H9 (cell line): ENCODE results near the gene UBE2G1. TPM values are rescaled to one million over a fixed set of nuclear protein-coding genes. Genes with fewer than 3 reads are reported as not detected.

Experiments used
- DNase-seq: peaks from one replicate; pipeline ENCODE4 v3.0.0-alpha.2; 2017
- H2AFZ ChIP-seq: one replicate; pipeline ENCODE4 v1.6.1; 2013; ENCODE audit warnings: mild to moderate bottlenecking, low read length, control low read depth, moderate library complexity
- H2AK5ac ChIP-seq: 2 replicates; pipeline ENCODE4 v1.6.1; 2013; ENCODE audit warnings: low read length, control low read depth, mixed read lengths; ENCODE audit not compliant: insufficient read length
- H2BK120ac ChIP-seq: one replicate; pipeline ENCODE4 v1.6.1; 2013; ENCODE audit warnings: low read depth, mild to moderate bottlenecking, low read length, control low read depth, inconsistent platforms; ENCODE audit not compliant: poor library complexity, severe bottlenecking
- H2BK12ac ChIP-seq: 2 replicates; pipeline ENCODE4 v1.6.1; 2013; ENCODE audit warnings: low read length, control low read depth, mixed read lengths, low read depth; ENCODE audit not compliant: insufficient read length
- H2BK15ac ChIP-seq: 2 replicates; pipeline ENCODE4 v1.6.1; 2013; ENCODE audit warnings: low read depth, low read length, control low read depth
- H2BK20ac ChIP-seq: one replicate; pipeline ENCODE4 v1.6.1; 2013; ENCODE audit warnings: low read depth, mild to moderate bottlenecking, low read length, control low read depth, inconsistent platforms; ENCODE audit not compliant: poor library complexity, severe bottlenecking
- H2BK5ac ChIP-seq: 2 replicates; pipeline ENCODE4 v1.6.1; 2013; ENCODE audit warnings: low read length, control low read depth, mixed read lengths; ENCODE audit not compliant: insufficient read length
- H3K14ac ChIP-seq: 2 replicates; pipeline ENCODE4 v1.6.1; 2013; ENCODE audit warnings: low read length, control low read depth; ENCODE audit not compliant: insufficient read depth
- H3K18ac ChIP-seq: 2 replicates; pipeline ENCODE4 v1.6.1; 2013; ENCODE audit warnings: low read depth, mild to moderate bottlenecking, mixed read lengths, low read length, control low read depth; ENCODE audit not compliant: insufficient read length
- H3K23ac ChIP-seq: 2 replicates; pipeline ENCODE4 v1.6.1; 2013; ENCODE audit warnings: low read length, control low read depth, mixed read lengths, low read depth; ENCODE audit not compliant: insufficient read length
- H3K23me2 ChIP-seq: 2 replicates; pipeline ENCODE4 v1.6.1; 2013; ENCODE audit warnings: low read depth, mild to moderate bottlenecking, mixed read lengths, low read length, control low read depth; ENCODE audit not compliant: insufficient read length, poor library complexity, severe bottlenecking
- H3K27ac ChIP-seq: 2 replicates; pipeline ENCODE4 v1.5.1; 2013; ENCODE audit warnings: low read length, control low read depth, mixed read lengths, low read depth; ENCODE audit not compliant: insufficient read length
- H3K27me3 ChIP-seq: 2 replicates; pipeline ENCODE4 v1.6.1; 2013; ENCODE audit warnings: low read length, control low read depth, inconsistent platforms; ENCODE audit not compliant: insufficient read depth
- H3K4ac ChIP-seq: 2 replicates; pipeline ENCODE4 v1.6.1; 2013; ENCODE audit warnings: low read depth, mild to moderate bottlenecking, control low read depth, inconsistent platforms, low read length, moderate library complexity
- H3K4me1 ChIP-seq: 2 replicates; pipeline ENCODE4 v1.6.1; 2013; ENCODE audit warnings: low read length, control low read depth, inconsistent platforms; ENCODE audit not compliant: insufficient read depth
- H3K4me2 ChIP-seq: 2 replicates; pipeline ENCODE4 v1.6.1; 2013; ENCODE audit warnings: low read length, control low read depth, mixed read lengths; ENCODE audit not compliant: insufficient read length, insufficient read depth
- H3K56ac ChIP-seq: 2 replicates; pipeline ENCODE4 v1.6.1; 2013; ENCODE audit warnings: low read depth, mild to moderate bottlenecking, mixed read lengths, low read length, control low read depth; ENCODE audit not compliant: insufficient read length
- H3K79me1 ChIP-seq: 2 replicates; pipeline ENCODE4 v1.6.1; 2013; ENCODE audit warnings: low read depth, mild to moderate bottlenecking, moderate library complexity, low read length, control low read depth, inconsistent platforms; ENCODE audit not compliant: insufficient read depth, poor library complexity, severe bottlenecking
- H3K79me2 ChIP-seq: 2 replicates; pipeline ENCODE4 v1.6.1; 2013; ENCODE audit warnings: low read length, control low read depth, inconsistent platforms; ENCODE audit not compliant: insufficient read depth
- H3K9ac ChIP-seq: 2 replicates; pipeline ENCODE4 v1.6.1; 2013; ENCODE audit warnings: low read length, control low read depth, mixed read lengths; ENCODE audit not compliant: insufficient read length; ENCODE audit errors: extremely low read depth
- H3K9me3 ChIP-seq: one replicate; pipeline ENCODE4 v1.6.1; 2013; ENCODE audit warnings: low read depth, low read length, inconsistent platforms; ENCODE audit not compliant: control insufficient read depth
- H3T11ph ChIP-seq: one replicate; pipeline ENCODE4 v1.6.1; 2013; ENCODE audit warnings: mild to moderate bottlenecking, low read length, control low read depth, inconsistent platforms
- H4K20me1 ChIP-seq: one replicate; pipeline ENCODE4 v1.6.1; 2013; ENCODE audit not compliant: control insufficient read depth, insufficient read length, insufficient read depth
- H4K5ac ChIP-seq: 2 replicates; pipeline ENCODE4 v1.6.1; 2013; ENCODE audit warnings: low read depth, mild to moderate bottlenecking, mixed read lengths, low read length, control low read depth; ENCODE audit not compliant: insufficient read length
- H4K8ac ChIP-seq: replicated peaks from 2 replicates; pipeline ENCODE4 v1.6.1; 2013; ENCODE audit warnings: low read length, control low read depth, mixed read lengths, low read depth; ENCODE audit not compliant: insufficient read length
- H4K91ac ChIP-seq: 2 replicates; pipeline ENCODE4 v1.6.1; 2013; ENCODE audit warnings: low read depth, mild to moderate bottlenecking, moderate library complexity, mixed read lengths, low read length, control low read depth; ENCODE audit not compliant: insufficient read length
- H3K27ac Mint-ChIP-seq, 3 experiments: 2 replicates in 2 of 3; 3 replicates in 1 of 3; pipeline ENCODE4 v1.8.0; 2020 to 2021; ENCODE audit warnings: mixed read lengths in 3 of 3, mild to moderate bottlenecking in 1 of 3, moderate library complexity in 1 of 3
- H3K27me3 Mint-ChIP-seq: 2 replicates; pipeline ENCODE4 v1.8.0; 2021; ENCODE audit warnings: low read depth, mild to moderate bottlenecking, moderate library complexity, mixed read lengths
- H3K36me3 Mint-ChIP-seq, 3 experiments: 2 replicates in 2 of 3; 3 replicates in 1 of 3; pipeline ENCODE4 v1.8.0; 2020 to 2021; ENCODE audit warnings: low read depth in 3 of 3, mixed read lengths in 3 of 3; ENCODE audit not compliant: insufficient read depth in 1 of 3
- H3K4me1 Mint-ChIP-seq, 2 experiments: 2 replicates each; pipeline ENCODE4 v1.8.0; 2020; ENCODE audit warnings: mixed read lengths in 2 of 2
- H3K4me3 Mint-ChIP-seq, 2 experiments: 2 replicates in 1 of 2; 3 replicates in 1 of 2; pipeline ENCODE4 v1.8.0; 2020 to 2021; ENCODE audit warnings: mild to moderate bottlenecking in 2 of 2, mixed read lengths in 2 of 2, moderate library complexity in 1 of 2
- H3K9me3 Mint-ChIP-seq, 2 experiments: 2 replicates in 1 of 2; 3 replicates in 1 of 2; pipeline ENCODE4 v1.8.0; 2020; ENCODE audit warnings: mild to moderate bottlenecking in 2 of 2, mixed read lengths in 2 of 2, moderate library complexity in 1 of 2
- CTCF ChIP-seq: fragments of 200-600 bp; sonication (generic); conservative IDR thresholded peaks from 3 replicates; pipeline ENCODE4 v1.8.0; 2021; ENCODE audit warnings: antibody characterized with exemption, mild to moderate bottlenecking
- WGBS: extraction: QIAGEN DNeasy Blood & Tissue Kit; methylation state at CpG from one replicate; pipeline ENCODE4 v1.1.7; 2013; ENCODE audit warnings: missing lambda C conversion rate, low lambda C conversion rate, mixed read lengths; ENCODE audit not compliant: insufficient read length; ENCODE audit errors: extremely low coverage; 5-methylcytosine and 5-hydroxymethylcytosine counted together
- total RNA-seq: library from RNA; stranded (reverse); gene quantifications from 2 replicates; pipeline ENCODE4 v1.2.1, GENCODE V29; 2021

The UBE2G1 gene
- total RNA-seq, 1 experiment from 2014 or later = 188 TPM

- no peak for DNase-seq
- H3K27me3 Mint-ChIP-seq = peaks cover 2% of the 10 kb centered on the region
- Histone ChIP-seq H3K9me3 (no peaks in the 10 kb centered on the region), H3K56ac (no peak overlapping the region), H3K27me3 (no peaks in the 10 kb centered on the region), H3K79me1 (no peaks in the 10 kb centered on the region), H2BK20ac (no peak overlapping the region), H3K23ac (no peak overlapping the region), H3K4ac (no peak overlapping the region), H3K4me1 (no peaks in the 10 kb centered on the region), H4K5ac (no peak overlapping the region), H2AK5ac (no peak overlapping the region), H2AFZ (no peak overlapping the region), H3K4me2 (no peak overlapping the region), H2BK120ac (no peak overlapping the region), H3K18ac (no peak overlapping the region), H3K27ac (no peak overlapping the region), H4K91ac (no peak overlapping the region), H4K8ac (no peak overlapping the region), H4K20me1 (no peaks in the 10 kb centered on the region), H3T11ph (no peak overlapping the region), H3K23me2 (no peaks in the 10 kb centered on the region), H2BK12ac (no peak overlapping the region), H2BK15ac (no peak overlapping the region), H3K14ac (no peak overlapping the region), H2BK5ac (no peak overlapping the region), H3K9ac (no peak overlapping the region), H3K79me2 (no peaks in the 10 kb centered on the region)
- WGBS = no CpG with 5 or more reads among the region's 7 CpGs
- H3K4me1 Mint-ChIP-seq = peaks cover 2 to 10% of the 10 kb centered on the region in 2 experiments
- no peak for TF ChIP-seq CTCF
- H3K36me3 Mint-ChIP-seq = no peaks in the 10 kb centered on the region
- H3K9me3 Mint-ChIP-seq = no peaks in the 10 kb centered on the region
- no peak overlapping the region for H3K4me3 Mint-ChIP-seq
- H3K27ac Mint-ChIP-seq = no peak overlapping the region; a peak in 1 of 7 replicates
Measured at GRCh38 chr17:4375039-4375748, 8.7 kb upstream of the UBE2G1 start.
